GM23248 (cell line): ENCODE results near the gene ANKH.

ENCODE experiments used
- EZH2 ChIP-seq: fragments of 200-600 bp; sonication (generic); IDR thresholded peaks from 2 replicates; pipeline ENCODE4 v1.6.1; 2018; ENCODE audit warnings: antibody characterized with exemption, mild to moderate bottlenecking; ENCODE audit not compliant: insufficient read depth, poor library complexity, severe bottlenecking
- EZH2phosphoT487 ChIP-seq: fragments of 200-600 bp; sonication (generic); IDR thresholded peaks from 2 replicates; pipeline ENCODE4 v1.6.1; 2018; ENCODE audit warnings: antibody characterized with exemption, moderate library complexity, mild to moderate bottlenecking, low read depth; ENCODE audit not compliant: insufficient read depth

DNA sequence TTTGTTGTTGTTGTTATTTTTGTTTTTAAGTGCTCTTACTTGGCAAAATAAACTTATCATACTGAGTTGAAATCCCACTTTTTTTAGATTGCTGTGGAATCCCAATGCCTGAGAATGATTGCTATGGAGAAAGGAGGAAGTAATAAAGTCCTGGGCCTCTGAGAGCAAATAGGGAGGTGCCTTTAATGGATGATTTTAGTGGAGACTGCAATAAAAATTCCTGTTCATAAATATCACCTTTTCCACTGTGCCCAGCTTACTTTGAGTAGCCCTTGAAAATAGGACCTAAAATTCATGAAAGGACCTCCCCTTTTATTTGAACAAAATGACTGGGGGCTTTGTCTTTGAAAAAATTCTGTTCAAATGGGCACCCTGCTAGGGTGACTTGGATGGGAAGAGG is 21.8 kb upstream of the ANKH start:
- no peak for TF ChIP-seq EZH2
- no peak for TF ChIP-seq EZH2phosphoT487
